Medulla oblongata (tissue), 1 donor: Measurements from ENCODE around the gene GNAZ.

ENCODE experiments used
- DNase-seq: peaks from one replicate; pipeline ENCODE4 v3.0.0-alpha.2; 2015; ENCODE audit errors: extremely low spot score

Gene GNAZ

DNA sequence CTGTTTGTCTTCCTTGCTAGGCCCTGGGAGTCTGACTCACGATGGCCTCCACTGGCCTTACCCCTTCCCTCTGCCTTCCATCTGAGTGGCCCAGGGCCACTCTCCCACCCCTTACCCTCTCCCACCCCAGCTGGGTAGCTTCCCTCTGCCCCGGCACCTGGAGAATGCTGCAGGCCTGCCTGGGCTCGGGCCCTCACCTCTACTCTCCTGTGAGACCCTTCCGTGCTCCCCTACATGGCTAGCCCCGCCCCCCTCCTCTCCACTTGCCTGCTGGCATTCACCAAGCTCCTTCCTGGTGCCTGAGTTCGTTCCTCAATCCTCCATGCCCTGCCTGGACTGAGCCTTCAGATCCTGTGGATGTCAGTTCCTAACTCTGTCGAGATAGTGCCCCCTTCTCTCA lies 83.7 kb downstream of the GNAZ start:
- DNase-seq: no peak

DNA sequence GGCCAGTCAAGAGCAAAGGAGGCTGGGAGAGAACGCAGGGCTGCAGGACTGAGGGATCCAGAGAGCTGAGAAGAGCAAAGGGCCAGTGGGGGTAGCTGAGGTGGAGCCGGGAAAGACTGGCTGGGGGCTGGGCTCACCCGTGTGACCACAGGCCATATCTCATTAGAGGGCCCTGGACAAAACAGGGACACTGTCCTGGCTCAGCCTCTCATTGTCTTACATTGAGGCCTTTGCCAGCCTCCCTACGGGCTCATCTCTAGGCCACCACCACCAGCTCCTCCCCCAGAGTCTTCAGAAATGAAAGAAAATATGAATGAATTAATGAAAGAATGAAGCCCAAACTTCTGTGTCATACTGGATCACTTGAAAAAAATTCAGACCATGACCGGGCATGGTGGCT lies 84.1 kb downstream of the GNAZ start:
- DNase-seq: no peak

GRCh38 chr22:23155143-23155542 lies 84.8 kb downstream of the GNAZ start:
- no peak for DNase-seq

GRCh38 chr22:23155831-23156230 lies 85.5 kb downstream of the GNAZ start:
- no peak for DNase-seq

- DNase-seq: no peak
Observed at GRCh38 chr22:23156286-23156685, 86.0 kb downstream of the GNAZ start.

DNA sequence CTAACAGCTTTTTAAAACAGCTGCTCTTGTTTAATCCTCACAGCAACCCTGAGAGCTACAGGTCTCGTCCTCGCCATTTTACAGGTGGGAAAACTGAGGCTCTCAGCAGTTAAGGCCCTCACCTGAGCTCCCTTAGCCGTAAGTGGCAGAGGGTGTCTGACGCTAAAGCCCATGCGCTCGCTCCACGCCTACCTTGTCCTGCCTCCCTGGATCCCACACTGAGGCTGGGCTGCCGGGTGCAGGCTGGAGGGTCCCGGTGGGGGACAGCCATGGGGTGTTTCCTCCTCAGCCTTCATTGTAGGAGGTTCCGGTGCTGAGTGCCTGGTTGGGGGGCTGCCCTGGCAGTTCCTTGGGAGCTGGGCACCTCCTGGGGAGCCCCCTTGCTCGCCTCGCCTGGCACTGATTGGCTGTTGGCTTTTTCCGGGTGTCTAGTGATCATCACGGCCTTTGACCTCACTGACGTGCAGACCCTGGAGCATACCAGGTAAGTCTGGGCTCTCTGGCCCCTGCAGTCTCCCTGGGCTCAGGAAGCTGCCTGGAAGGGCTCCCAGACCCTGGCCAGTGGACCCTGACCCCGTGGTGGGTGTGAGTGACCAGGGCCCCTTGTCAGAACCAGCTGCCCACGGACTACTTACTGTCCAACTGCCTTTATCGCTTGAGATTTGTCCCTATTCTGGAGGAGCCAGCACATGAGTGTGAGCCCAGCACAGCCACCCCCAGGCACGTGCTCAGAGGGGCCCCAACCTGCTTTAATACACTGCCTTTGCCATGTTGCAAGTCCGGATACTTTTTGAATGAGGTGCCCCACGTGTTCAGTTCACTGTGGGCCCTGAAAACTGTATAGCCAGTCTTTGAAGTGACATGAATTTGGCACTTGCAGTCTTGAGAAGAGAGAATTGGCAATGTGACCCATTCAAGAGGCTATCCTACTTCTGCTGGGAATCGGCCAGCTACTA lies 87.5 kb downstream of the GNAZ start:
- no peak for DNase-seq

GRCh38 chr22:23158516-23159290 lies 88.4 kb downstream of the GNAZ start:
- no peak for DNase-seq

DNA sequence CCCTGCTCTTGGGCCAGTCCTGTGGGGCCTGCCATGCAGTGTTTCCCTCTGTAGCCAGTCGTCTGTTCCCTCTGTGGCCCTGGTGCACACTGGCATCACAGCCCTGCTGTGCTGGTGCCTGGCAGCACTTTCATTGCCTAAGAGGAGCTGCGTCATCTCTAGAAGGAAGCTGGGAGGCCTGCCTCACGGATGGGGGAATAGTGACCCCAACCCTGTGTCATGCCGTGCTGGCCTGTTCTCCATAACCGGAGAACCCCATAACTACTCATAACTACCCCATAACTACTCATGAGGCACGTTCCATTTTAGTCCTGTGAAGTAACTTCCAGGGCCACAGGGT lies 88.9 kb downstream of the GNAZ start:
- no peak for DNase-seq

DNA sequence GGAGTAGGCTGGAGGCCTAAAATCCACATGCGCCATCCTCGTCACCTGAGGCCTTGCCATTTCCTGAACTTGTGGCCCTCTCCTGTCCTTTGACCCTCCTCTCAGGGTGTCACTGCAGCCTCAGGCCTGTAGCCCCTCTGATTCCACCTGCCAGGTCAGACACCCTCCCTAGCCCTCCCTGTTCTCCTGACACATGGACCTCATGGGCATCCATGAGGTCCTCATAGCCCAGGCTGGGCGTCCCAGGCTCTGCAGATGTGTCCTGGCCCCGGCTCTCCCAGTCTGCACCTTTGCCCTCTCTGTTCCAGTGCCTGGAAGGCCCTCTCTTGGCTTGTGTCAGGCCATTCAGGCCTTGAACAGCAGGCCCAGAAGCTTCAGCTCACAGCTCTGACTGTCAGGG lies 90.7 kb downstream of the GNAZ start:
- DNase-seq: no peak

DNA sequence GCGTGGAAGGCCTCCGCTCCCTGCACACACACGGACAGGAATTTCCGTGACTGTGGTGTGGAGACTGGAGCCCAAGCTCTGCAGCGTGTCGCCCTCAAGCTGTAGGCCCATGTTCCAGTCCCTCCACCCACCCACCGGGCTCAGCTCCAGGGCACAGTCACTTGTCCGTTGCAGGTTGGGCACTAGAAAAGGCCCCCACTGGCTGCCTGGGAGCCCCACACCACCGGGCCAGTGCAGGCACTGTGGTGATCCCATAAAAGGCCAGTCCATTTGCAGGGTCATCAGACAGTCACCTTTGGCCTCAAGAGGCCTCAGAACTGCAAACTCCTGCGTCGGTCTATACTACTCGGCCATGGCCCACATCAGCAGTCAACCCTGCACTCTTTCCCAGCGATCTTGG lies 91.3 kb downstream of the GNAZ start:
- DNase-seq: no peak

GRCh38 chr22:23163665-23164064 lies 93.3 kb downstream of the GNAZ start:
- peak; percentile 89 for DNase-seq

DNA sequence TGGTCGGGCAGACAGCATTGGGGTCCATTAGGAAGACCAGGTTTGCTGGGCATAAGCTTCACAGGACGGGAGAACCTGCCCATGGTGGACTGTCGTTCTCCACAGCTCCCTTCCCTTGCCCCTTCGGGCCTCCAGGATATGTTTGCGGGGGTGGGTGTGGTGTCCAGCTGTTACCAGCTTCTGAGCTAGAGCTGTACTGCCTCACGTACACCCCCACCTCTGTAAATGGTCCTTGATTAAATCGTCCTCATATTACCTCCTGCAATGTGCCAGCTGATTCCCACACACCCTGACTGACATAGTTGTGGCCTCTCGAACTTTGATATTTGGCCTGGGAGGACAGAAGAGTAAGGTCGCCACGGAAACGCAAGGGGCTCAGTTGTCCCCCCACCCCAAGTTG lies 93.8 kb downstream of the GNAZ start:
- no peak for DNase-seq

DNA sequence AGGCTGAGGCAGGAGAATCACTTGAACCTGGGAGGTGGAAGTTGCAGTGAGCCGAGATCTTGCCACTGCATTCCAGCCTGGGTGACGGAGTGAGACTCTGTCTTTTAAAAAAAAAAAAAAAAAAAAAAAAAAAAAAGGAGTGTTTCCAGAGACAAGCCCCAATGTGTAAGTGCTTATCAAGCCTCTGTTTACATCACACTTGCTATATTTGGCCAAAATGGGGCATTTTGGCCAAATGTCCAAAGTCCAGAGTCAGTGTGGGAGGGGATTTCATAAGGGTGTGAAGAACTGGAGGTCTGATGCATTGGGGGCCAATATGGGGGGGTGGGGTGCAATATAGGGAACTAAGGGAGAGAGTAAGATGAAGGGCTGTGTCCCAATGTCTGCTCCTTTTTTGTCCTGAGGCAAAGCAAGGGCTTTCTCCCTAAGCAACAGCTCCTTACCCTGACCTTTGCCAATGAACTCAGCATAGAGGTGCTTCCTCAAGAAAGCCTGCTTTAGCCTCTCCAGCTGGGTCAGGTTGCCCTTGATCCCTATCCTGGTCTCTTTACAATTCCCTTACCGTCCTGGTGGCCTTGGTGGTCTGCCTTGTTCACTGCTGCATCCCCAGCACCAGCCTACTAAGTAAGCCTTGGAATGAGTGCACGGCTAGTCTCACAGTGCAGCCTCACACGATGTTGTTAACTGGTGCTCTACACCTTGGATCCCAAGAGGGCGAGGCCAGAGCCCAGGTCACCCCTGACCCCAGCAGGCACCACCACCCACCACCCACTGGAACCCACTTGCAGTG lies 95.9 kb downstream of the GNAZ start:
- no peak for DNase-seq

DNA sequence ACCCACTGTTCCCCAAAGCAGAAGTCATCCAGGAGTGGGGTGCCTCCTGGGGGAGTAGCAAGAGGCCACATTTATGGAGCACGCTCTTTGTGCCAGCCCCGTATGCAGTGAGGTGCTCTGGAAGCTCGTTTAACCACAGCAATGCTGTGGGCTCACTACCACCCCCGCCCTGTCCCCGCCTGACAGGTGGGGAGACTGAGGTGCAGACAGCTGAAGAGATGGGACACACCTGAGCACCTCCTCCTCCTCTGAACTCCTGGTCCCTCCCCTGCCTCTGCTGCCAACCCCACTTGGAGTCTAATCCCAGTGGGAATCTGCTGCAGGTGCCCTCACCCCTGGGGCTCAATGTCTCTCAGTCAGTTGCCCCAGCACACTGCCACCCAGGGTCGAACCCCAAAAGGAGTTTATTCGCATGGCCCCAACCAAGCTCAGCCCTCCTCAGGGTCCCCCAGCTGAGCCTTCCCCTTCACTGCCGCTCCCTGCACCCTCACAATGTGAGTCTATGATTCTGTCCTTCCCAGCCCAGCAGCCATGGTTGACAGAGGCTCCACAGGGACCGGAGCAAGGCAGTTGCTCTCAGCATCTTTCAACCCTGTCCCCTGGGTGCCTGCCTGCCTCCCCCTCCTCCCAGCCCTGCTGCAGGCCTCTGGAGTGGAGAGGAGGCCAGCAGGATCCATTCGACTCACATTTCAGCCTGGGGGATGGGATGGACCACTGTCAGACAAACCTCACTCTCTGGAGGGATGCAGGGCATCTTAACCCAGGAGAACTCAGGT lies 96.7 kb downstream of the GNAZ start:
- no peak for DNase-seq

DNA sequence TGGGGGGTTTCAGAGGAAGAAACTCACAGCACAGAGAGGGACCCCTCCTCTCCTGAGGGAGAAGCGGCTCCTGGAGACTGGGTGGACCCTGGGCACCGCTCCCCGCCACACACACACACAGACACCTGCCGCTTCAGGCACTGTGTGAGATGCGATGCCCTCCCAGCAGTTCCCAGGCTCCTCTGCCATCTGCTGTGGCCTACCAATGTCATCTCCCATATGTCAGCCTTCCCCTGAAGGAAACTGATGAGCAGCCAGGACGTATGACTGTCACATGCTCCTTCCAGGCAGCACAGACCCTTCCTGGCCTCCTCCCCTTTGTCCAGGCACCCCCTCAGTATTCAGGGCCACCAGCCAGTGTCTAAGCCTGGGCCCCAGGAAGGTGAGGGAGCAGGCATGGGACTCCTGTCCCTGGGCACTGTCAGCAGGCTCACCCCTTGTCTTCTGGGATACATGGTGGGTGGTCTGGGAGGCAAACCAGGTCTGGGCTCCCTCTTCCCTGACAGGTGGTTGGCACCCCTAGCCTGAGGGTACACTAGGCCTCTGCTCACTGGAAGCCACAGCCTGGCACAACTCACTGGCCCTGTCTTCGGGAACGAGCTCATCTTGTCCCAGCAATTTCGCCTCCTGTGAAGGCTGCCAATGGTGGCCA lies 98.2 kb downstream of the GNAZ start:
- DNase-seq: no peak

DNA sequence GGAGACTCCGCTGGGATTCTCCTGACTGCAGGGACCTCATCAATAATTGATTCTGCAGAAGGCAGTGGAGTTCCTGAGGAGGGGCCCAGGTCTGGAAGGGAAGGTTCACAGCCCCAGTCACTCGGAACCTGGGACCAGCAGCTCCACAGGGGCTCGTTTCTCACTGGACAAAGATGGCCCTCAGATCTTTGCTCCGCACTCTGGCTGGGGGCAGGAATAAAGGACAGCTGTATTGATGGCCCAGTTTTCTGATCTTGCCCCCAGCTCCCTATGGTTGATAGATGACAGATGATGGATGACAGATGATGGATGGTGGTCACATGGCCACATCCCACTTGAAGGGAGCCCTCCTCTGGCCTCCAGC lies 98.7 kb downstream of the GNAZ start:
- no peak for DNase-seq
